ENCODE measurements around the gene NECAB2.

Gene NECAB2

DNA sequence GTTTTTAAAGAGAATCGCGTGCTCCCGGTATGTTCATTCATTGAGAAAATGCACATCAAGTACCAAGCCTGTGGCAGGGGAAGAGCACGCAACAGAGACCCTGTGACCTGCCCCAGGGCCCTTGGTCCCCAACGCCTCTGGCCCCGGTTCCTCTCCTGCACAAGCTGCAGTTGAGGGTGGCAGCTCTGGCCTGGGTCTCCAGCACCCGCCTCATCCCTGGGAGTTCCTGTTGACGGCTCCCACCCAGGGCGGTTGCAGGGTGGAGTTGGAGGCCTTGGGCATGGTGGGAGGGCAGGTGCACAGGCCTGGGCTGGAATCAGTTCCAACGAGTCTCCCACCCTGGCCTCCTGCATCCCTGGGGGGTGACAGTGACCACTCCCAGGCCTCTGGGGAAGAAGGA is 5.0 kb downstream of the NECAB2 start:
- no peak overlapping the region for H3K9ac ChIP-seq (ENCODE audit: low read depth, low read length)
- no peak overlapping the region for H3K4me3 ChIP-seq (ENCODE audit: low read depth, low read length)
- H3K4me1 ChIP-seq (ENCODE audit: control insufficient read depth, insufficient read depth, low read length), result no peaks in the 10 kb centered on the region
- no peaks in the 10 kb centered on the region for H3K9me3 ChIP-seq (ENCODE audit: control insufficient read depth, insufficient read depth, low read length)
- no peaks in the 10 kb centered on the region for H3K36me3 ChIP-seq (ENCODE audit: control insufficient read depth, insufficient read depth, low read length)
- peaks cover 5% of the 10 kb centered on the region for H3K27me3 ChIP-seq (ENCODE audit: control insufficient read depth, insufficient read depth, low read length)

DNA sequence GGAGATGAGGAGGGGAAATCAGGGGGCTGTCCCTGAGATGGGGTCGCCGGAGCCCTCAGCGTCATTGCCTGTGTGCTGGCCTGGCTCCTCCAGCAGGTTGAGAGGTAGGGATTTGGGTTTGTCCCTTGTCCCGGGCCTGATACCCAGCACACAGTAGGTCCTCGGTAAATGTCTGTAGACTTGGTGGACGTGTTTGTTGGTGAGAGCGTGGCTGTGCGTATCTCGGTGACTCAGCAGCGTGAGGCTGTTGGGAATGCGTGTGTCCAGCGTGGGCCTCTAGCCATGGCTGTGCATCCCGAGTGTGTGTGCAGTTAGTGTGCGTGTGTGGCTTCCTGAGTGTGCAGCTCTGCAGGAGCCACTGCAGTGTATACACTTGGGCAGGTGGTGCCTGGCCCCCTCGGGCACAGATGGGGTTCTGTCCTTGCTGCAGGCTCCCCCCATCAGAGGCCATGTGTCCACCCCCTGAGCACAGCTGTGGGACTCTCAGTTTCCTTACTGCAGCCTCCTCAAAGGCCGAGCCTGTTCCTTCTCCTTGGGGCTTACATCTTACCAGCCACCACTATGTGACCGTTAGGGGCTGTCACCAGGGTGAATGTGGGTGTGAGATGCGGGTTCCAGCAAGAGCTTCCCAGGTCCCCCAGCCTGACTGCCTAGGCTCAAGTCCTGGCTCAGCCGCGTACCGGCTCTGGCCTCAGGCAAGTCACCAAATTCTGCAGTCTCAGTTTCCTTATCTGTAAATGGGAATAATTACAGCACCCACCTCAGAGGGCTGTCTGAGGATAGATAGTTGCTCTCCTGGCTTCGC is 5.7 kb downstream of the NECAB2 start:
- Histone ChIP-seq H3K9ac (ENCODE audit: low read depth, low read length) (no peak overlapping the region), H3K4me1 (ENCODE audit: control insufficient read depth, insufficient read depth, low read length) (no peaks in the 10 kb centered on the region), H3K27me3 (ENCODE audit: control insufficient read depth, insufficient read depth, low read length) (peaks cover 5% of the 10 kb centered on the region)

DNA sequence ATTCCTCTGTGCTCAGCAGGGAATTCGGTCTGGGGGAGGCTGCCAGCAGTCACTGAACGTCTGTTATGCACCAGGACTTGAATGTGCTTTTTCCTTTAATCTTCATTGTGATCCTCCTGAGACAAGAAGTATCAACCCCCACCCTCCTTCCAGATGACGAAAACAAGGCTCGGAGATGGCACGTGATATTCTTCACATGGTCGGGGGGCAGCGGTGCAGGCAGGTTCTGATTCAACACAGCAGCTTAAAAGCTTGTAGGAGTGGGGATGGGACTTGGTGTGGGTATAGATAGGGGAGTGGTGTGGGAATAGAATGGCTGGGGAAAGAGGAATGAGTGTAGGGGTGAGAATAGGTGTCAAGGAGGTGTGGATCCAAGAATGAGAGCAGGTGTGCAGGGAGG is 6.4 kb downstream of the NECAB2 start:
- H3K27me3 ChIP-seq (ENCODE audit: control insufficient read depth, insufficient read depth, low read length), result peaks cover 2% of the 10 kb centered on the region
- no peaks in the 10 kb centered on the region for H3K9me3 ChIP-seq (ENCODE audit: control insufficient read depth, insufficient read depth, low read length)
- peaks cover 4% of the 10 kb centered on the region for H3K4me1 ChIP-seq (ENCODE audit: control insufficient read depth, insufficient read depth, low read length)
- H3K36me3 ChIP-seq (ENCODE audit: control insufficient read depth, insufficient read depth, low read length), result no peaks in the 10 kb centered on the region
- no peak overlapping the region for H3K4me3 ChIP-seq (ENCODE audit: low read depth, low read length)
- H3K9ac ChIP-seq (ENCODE audit: low read depth, low read length), result no peak overlapping the region

More for the DNA sequence above, 5.7 kb downstream of the NECAB2 start:
- Histone ChIP-seq H3K9me3 (ENCODE audit: control insufficient read depth, insufficient read depth, low read length) (no peaks in the 10 kb centered on the region), H3K4me3 (ENCODE audit: low read depth, low read length) (no peak overlapping the region), H3K36me3 (ENCODE audit: control insufficient read depth, insufficient read depth, low read length) (no peaks in the 10 kb centered on the region)

DNA sequence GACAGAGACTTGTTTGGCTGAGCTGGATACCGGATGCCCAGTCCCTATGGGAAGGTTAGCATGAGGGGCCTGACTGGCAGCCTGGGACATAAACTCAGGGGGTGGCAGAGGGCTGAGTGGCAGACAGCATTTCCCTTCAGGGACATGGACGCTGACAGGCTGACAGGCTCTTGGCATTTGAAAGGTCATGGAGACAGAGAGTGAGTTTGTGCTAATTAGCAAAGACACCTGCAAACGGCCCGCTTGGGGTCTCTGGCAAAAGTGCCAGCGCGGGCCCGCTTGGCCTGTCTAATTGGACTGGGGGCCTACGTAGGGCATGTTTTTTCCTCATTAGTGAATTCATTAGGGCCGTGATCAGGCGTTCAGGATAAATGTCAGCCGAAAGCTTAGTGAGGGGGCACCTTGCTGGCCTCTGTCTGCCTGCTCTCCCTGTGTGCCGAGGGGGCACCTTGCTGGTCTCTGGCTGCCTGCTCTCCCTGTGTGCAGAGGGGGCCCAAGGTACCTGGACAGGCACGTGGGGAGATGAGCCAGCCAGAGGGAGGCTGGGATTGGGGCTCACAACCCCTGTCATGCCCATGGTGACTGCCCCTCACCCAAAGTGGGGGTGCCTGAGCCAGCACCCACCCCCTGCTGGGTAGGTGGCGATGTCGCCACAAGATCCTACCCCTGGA is 7.7 kb downstream of the NECAB2 start:
- Histone ChIP-seq H3K9me3 (ENCODE audit: control insufficient read depth, insufficient read depth, low read length) (no peaks in the 10 kb centered on the region), H3K9ac (ENCODE audit: low read depth, low read length) (no peak overlapping the region), H3K27me3 (ENCODE audit: control insufficient read depth, insufficient read depth, low read length) (no peaks in the 10 kb centered on the region), H3K4me3 (ENCODE audit: low read depth, low read length) (no peak overlapping the region), H3K4me1 (ENCODE audit: control insufficient read depth, insufficient read depth, low read length) (peaks cover 4% of the 10 kb centered on the region), H3K36me3 (ENCODE audit: control insufficient read depth, insufficient read depth, low read length) (no peaks in the 10 kb centered on the region)

DNA sequence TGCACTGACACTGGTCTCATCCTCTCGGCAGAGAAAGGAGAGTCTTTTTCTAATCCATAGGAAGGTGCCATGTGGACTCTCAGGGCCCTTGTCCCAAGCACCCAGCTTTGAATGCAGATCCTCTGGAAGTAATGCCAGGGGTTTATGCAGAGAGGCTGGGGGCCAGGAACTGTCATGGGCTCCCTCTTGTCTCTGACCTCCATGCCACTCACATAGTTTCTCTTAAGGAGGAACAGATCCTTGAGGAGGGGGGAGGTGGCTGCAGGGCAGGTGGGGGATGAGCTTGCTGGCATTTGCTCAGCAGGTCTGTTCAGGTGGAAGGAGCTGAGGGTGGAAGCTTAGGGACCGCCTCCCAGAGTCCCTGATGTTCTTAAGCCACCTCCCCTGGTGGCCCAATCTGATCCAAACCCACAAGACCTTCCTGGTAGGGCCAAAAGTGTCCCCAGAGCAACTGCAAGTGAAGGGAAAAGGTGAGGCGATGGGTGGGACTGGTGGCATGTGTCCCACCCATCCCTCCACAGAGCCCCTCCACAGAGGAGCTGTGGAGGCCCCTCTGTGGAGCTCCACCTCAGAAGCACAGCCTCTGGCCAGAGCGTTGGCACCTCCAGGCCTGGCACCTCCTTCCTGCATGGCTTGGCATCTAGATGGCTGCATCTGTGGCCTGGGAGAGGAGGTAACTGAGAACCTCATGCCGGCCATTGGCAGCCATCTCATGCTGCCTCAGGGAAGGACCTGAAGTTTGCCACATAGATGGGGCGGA is 9.2 kb downstream of the NECAB2 start:
- Histone ChIP-seq H3K4me3 (ENCODE audit: low read depth, low read length) (no peak overlapping the region), H3K27me3 (ENCODE audit: control insufficient read depth, insufficient read depth, low read length) (no peaks in the 10 kb centered on the region), H3K9me3 (ENCODE audit: control insufficient read depth, insufficient read depth, low read length) (no peaks in the 10 kb centered on the region), H3K9ac (ENCODE audit: low read depth, low read length) (no peak overlapping the region), H3K4me1 (ENCODE audit: control insufficient read depth, insufficient read depth, low read length) (peaks cover 4% of the 10 kb centered on the region), H3K36me3 (ENCODE audit: control insufficient read depth, insufficient read depth, low read length) (no peaks in the 10 kb centered on the region)

DNA sequence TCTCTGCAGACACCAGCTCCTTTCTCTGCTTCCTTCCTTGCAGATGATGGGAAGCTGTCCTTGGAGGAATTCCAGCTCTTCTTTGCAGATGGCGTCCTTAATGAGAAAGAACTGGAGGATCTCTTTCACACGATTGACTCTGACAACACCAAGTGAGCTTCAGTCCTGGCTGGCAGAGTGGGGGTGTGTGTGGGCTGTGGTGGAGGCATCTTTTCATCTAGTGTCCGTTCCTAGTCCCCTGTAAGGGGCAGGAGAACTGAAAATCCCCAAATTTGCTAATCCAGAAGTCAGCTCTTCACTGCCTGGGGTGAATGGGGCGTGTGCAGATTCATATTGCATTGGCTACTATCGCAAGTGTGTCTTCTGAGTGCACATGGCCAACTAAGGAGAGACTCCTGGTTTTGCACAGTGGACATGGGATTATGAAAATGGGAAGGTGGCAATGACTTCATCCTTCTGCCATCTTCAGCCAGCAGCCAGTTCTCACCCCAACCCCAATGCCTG is 10.4 kb downstream of the NECAB2 start:
- Histone ChIP-seq H3K4me1 (ENCODE audit: control insufficient read depth, insufficient read depth, low read length) (peaks cover 4% of the 10 kb centered on the region), H3K9ac (ENCODE audit: low read depth, low read length) (no peak overlapping the region), H3K27me3 (ENCODE audit: control insufficient read depth, insufficient read depth, low read length) (no peaks in the 10 kb centered on the region), H3K4me3 (ENCODE audit: low read depth, low read length) (no peak overlapping the region), H3K36me3 (ENCODE audit: control insufficient read depth, insufficient read depth, low read length) (no peaks in the 10 kb centered on the region), H3K9me3 (ENCODE audit: control insufficient read depth, insufficient read depth, low read length) (no peaks in the 10 kb centered on the region)

DNA sequence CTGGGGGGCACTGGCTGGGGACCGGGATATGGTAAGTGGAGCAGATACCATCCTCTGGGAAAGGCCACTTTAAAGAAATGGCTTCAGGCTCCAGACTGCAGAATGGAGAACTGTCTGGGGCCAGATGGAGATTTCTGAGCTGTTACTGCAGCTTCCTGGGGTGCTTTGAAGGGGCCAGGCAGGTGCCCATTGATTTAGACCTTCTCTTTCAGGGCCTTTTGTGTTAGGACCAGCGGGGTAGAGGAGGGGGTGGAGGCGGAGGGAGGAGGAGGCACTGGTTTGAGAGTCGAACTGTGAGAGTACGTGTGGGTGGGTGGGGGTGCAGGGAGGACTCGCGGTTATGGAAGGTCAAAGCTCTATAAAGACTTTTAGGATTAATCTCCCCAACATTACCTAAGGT is 11.4 kb downstream of the NECAB2 start:
- peaks cover 4% of the 10 kb centered on the region for H3K4me1 ChIP-seq (ENCODE audit: control insufficient read depth, insufficient read depth, low read length)
- no peaks in the 10 kb centered on the region for H3K36me3 ChIP-seq (ENCODE audit: control insufficient read depth, insufficient read depth, low read length)
- H3K9ac ChIP-seq (ENCODE audit: low read depth, low read length), result no peak overlapping the region
- H3K9me3 ChIP-seq (ENCODE audit: control insufficient read depth, insufficient read depth, low read length), result no peaks in the 10 kb centered on the region
- H3K27me3 ChIP-seq (ENCODE audit: control insufficient read depth, insufficient read depth, low read length), result no peaks in the 10 kb centered on the region
- H3K4me3 ChIP-seq (ENCODE audit: low read depth, low read length), result no peak overlapping the region

DNA sequence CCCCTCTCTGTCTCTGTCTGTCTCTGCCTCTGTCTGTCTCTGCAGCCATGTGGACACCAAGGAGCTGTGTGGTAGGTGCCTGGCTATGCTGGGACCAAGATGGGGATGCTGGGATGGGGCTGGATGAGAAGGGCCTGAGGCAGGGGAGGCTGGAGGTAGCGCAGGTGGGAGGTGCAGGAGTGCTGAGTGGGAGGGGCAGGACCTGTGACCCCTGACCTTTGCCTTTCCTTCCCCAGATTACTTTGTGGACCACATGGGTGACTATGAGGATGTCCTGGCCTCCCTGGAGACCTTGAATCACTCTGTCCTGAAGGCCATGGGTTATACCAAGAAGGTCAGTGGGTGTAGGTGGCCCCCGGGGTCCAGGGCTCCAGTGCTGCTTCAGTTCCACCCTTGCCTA is 12.8 kb downstream of the NECAB2 start:
- Histone ChIP-seq H3K4me1 (ENCODE audit: control insufficient read depth, insufficient read depth, low read length) (peaks cover 4% of the 10 kb centered on the region), H3K9ac (ENCODE audit: low read depth, low read length) (no peak overlapping the region), H3K9me3 (ENCODE audit: control insufficient read depth, insufficient read depth, low read length) (no peaks in the 10 kb centered on the region), H3K4me3 (ENCODE audit: low read depth, low read length) (no peak overlapping the region), H3K27me3 (ENCODE audit: control insufficient read depth, insufficient read depth, low read length) (no peaks in the 10 kb centered on the region), H3K36me3 (ENCODE audit: control insufficient read depth, insufficient read depth, low read length) (no peaks in the 10 kb centered on the region)

DNA sequence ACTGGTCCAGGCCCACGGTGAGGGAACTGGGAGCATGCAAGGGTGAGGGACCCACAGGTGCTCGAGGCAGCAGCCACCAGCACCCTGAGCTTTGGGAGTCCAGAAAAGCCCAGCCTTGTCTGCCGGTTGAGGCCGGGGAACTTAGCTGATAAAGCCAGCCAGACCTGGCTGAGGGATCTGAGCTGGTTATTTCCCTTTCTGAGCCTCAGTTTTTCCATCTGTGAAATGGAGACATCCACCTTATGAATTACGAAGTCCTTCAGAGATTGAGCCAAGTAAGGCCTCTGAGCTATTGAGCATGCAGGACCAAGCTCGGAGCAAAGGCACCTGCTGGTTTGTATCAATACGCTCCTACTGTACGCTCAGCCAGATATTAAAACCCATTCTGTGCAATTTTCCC is 13.8 kb downstream of the NECAB2 start:
- Histone ChIP-seq H3K36me3 (ENCODE audit: control insufficient read depth, insufficient read depth, low read length) (no peaks in the 10 kb centered on the region), H3K27me3 (ENCODE audit: control insufficient read depth, insufficient read depth, low read length) (no peaks in the 10 kb centered on the region), H3K9ac (ENCODE audit: low read depth, low read length) (no peak overlapping the region), H3K4me3 (ENCODE audit: low read depth, low read length) (no peak overlapping the region), H3K4me1 (ENCODE audit: control insufficient read depth, insufficient read depth, low read length) (peaks cover 4% of the 10 kb centered on the region), H3K9me3 (ENCODE audit: control insufficient read depth, insufficient read depth, low read length) (no peaks in the 10 kb centered on the region)

DNA sequence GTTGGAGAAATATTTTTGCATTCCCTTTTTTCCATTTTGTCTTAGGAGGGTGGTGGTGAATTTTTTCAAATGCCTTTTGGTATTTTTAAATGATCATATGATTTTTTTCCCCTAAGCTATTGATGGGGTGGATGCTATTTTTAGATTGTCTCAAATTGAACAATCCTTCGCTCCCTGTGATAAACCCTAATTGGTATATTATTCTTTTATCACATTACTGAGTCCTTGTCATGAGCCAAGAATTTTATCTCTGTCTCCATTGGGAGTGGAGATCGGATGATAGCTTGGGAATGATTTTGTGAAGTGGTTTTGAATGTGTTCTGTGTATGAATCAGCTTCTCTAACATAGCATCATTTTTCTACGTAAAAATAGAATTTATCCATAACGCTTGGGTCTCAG is 15.4 kb downstream of the NECAB2 start:
- Histone ChIP-seq H3K27me3 (ENCODE audit: control insufficient read depth, insufficient read depth, low read length) (no peaks in the 10 kb centered on the region), H3K36me3 (ENCODE audit: control insufficient read depth, insufficient read depth, low read length) (no peaks in the 10 kb centered on the region), H3K4me1 (ENCODE audit: control insufficient read depth, insufficient read depth, low read length) (peaks cover 4% of the 10 kb centered on the region), H3K9ac (ENCODE audit: low read depth, low read length) (no peak overlapping the region), H3K9me3 (ENCODE audit: control insufficient read depth, insufficient read depth, low read length) (no peaks in the 10 kb centered on the region), H3K4me3 (ENCODE audit: low read depth, low read length) (no peak overlapping the region)

DNA sequence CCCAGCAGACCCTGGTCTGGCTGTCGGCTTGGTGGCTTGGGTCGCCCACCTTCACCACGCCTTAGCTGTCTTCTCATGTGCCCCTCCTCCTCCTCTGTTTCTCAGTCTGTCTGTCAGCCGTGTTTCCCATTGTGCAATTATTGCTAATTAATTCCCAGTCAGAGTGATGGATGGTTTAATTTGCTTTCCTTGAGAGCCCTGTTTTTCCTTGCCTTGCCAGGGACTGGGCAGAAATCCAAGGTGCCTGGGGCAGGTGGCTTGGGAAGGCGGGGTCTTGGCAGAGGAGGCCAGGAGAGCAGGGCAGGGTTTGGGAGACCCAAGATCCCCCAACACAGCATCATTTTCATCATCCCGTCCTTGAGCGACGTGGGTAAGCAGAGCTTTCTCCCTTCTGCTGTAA is 21.3 kb downstream of the NECAB2 start:
- H3K36me3 ChIP-seq (ENCODE audit: control insufficient read depth, insufficient read depth, low read length), result no peaks in the 10 kb centered on the region
- no peak overlapping the region for H3K4me3 ChIP-seq (ENCODE audit: low read depth, low read length)
- H3K4me1 ChIP-seq (ENCODE audit: control insufficient read depth, insufficient read depth, low read length), result no peaks in the 10 kb centered on the region
- no peak overlapping the region for H3K9ac ChIP-seq (ENCODE audit: low read depth, low read length)
- H3K27me3 ChIP-seq (ENCODE audit: control insufficient read depth, insufficient read depth, low read length), result no peaks in the 10 kb centered on the region
- no peaks in the 10 kb centered on the region for H3K9me3 ChIP-seq (ENCODE audit: control insufficient read depth, insufficient read depth, low read length)
